Nephron (organoid): ENCODE data around the gene GPD2.

Experiments used
- H3K27ac Mint-ChIP-seq, 3 experiments: 2 replicates each; pipeline ENCODE4 v1.8.0; 2020; ENCODE audit warnings: mixed read lengths in 3 of 3, mild to moderate bottlenecking in 2 of 3, moderate library complexity in 1 of 3
- H3K27me3 Mint-ChIP-seq: 2 replicates; pipeline ENCODE4 v1.8.0; 2021; ENCODE audit warnings: low read depth, mild to moderate bottlenecking, moderate library complexity, mixed read lengths
- H3K36me3 Mint-ChIP-seq: 2 replicates; pipeline ENCODE4 v1.8.0; 2020; ENCODE audit warnings: low read depth, mixed read lengths
- H3K4me1 Mint-ChIP-seq: 2 replicates; pipeline ENCODE4 v1.8.0; 2020; ENCODE audit warnings: mixed read lengths
- H3K4me3 Mint-ChIP-seq, 3 experiments: 2 replicates each; pipeline ENCODE4 v1.8.0; 2020; ENCODE audit warnings: mild to moderate bottlenecking in 3 of 3, mixed read lengths in 3 of 3, moderate library complexity in 2 of 3
- H3K9me3 Mint-ChIP-seq: 2 replicates; pipeline ENCODE4 v1.8.0; 2020; ENCODE audit warnings: mixed read lengths
- CTCF ChIP-seq, 3 experiments: fragments of 200-600 bp; sonication (generic); IDR thresholded peaks; one replicate each; pipeline ENCODE4 v1.5.0; 2021; ENCODE audit warnings: antibody characterized with exemption in 3 of 3; ENCODE audit not compliant: unreplicated experiment in 3 of 3

GPD2 gene

GRCh38 chr2:156435718-156436496, at the start of gene GPD2:
Gene GPD2, plus strand, starts transcription at chr2:156436379. Its CDS starts 39,727 bp downstream, at chr2:156476106.
- no peaks in the 10 kb centered on the region for H3K9me3 Mint-ChIP-seq
- peak within 1 kb of the TSS; percentile 96 to 99 (median 98) for H3K27ac Mint-ChIP-seq
- H3K36me3 Mint-ChIP-seq: no peaks in the 10 kb centered on the region
- no peak for TF ChIP-seq CTCF (IDR thresholded peaks at IDR 0.05; ENCODE audit: unreplicated experiment in 3 of 3)
- peak within 1 kb of the TSS; percentile 88 to 93 (median 92) for H3K4me3 Mint-ChIP-seq
- no peaks in the 10 kb centered on the region for H3K27me3 Mint-ChIP-seq
- peaks cover 20% of the 10 kb centered on the region for H3K4me1 Mint-ChIP-seq

GRCh38 chr2:156394033-156394741, 42.0 kb upstream of the GPD2 start:
- H3K27ac Mint-ChIP-seq: no peak overlapping the region
- peaks cover 13% of the 10 kb centered on the region for H3K27me3 Mint-ChIP-seq
- H3K36me3 Mint-ChIP-seq: no peaks in the 10 kb centered on the region
- no peak overlapping the region for H3K4me3 Mint-ChIP-seq
- no peaks in the 10 kb centered on the region for H3K4me1 Mint-ChIP-seq
- TF ChIP-seq CTCF (IDR thresholded peaks at IDR 0.05; ENCODE audit: unreplicated experiment in 3 of 3): no peak
- H3K9me3 Mint-ChIP-seq: no peaks in the 10 kb centered on the region

GRCh38 chr2:156396126-156396525, 40.1 kb upstream of the GPD2 start:
- H3K36me3 Mint-ChIP-seq: no peaks in the 10 kb centered on the region
- H3K4me1 Mint-ChIP-seq: peaks cover 6% of the 10 kb centered on the region
- TF ChIP-seq CTCF (IDR thresholded peaks at IDR 0.05; ENCODE audit: unreplicated experiment in 3 of 3): no peak
- no peaks in the 10 kb centered on the region for H3K9me3 Mint-ChIP-seq
- no peak overlapping the region for H3K4me3 Mint-ChIP-seq
- peaks cover 13% of the 10 kb centered on the region for H3K27me3 Mint-ChIP-seq
- no peak overlapping the region for H3K27ac Mint-ChIP-seq

GRCh38 chr2:156397229-156397628, 39.0 kb upstream of the GPD2 start:
- H3K36me3 Mint-ChIP-seq: no peaks in the 10 kb centered on the region
- H3K27ac Mint-ChIP-seq: no peak overlapping the region
- no peak for TF ChIP-seq CTCF (IDR thresholded peaks at IDR 0.05; ENCODE audit: unreplicated experiment in 3 of 3)
- H3K9me3 Mint-ChIP-seq: no peaks in the 10 kb centered on the region
- peaks cover 13% of the 10 kb centered on the region for H3K27me3 Mint-ChIP-seq
- H3K4me3 Mint-ChIP-seq: peak overlapping the region in 2 of 3 experiments; percentile 44 to 54
- H3K4me1 Mint-ChIP-seq: peaks cover 6% of the 10 kb centered on the region

- peak overlapping the region; percentile 71 to 84 (median 78) for H3K4me3 Mint-ChIP-seq
- no peaks in the 10 kb centered on the region for H3K9me3 Mint-ChIP-seq
- H3K27me3 Mint-ChIP-seq: peaks cover 13% of the 10 kb centered on the region
- no peaks in the 10 kb centered on the region for H3K36me3 Mint-ChIP-seq
- TF ChIP-seq CTCF (IDR thresholded peaks at IDR 0.05; ENCODE audit: unreplicated experiment in 3 of 3): no peak
- H3K27ac Mint-ChIP-seq: no peak overlapping the region
- H3K4me1 Mint-ChIP-seq: peaks cover 6% of the 10 kb centered on the region
Measured at GRCh38 chr2:156398176-156398575, 38.0 kb upstream of the GPD2 start.
